ENCODE results near the gene DLK1.

The DLK1 gene

GRCh38 chr14:100726550-100727085 is at the start of gene DLK1:
Gene DLK1 (plus strand): TSS chr14:100726892. CDS start chr14:100727069, 177 bp downstream.
- no peak for DNase-seq

DNA sequence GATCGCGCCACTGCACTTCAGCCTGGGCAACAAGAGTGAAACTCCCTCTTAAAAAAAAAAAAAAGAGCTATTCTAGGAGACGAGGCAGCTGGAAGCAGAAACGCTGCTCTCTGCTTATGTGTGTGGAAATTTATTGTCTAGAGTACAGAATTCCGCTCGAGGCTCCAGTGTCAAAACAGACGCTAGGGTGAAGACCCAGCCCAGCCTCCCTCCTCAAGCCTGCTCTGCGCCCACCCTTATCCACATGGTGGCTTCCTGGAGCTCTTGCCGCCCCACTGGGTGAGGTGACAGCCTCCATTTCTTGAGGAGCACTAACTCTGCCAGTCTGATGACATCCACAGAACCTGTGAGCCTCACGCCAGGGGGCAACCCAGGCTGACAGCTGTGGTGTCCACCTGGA is 49.5 kb upstream of the DLK1 start:
- DNase-seq = peak; percentile 16

- peak; percentile 80 for DNase-seq
These were observed 48.9 kb upstream of the DLK1 start for GRCh38 chr14:100677554-100678468.

- no peak for DNase-seq
These were observed 48.2 kb upstream of the DLK1 start for GRCh38 chr14:100678469-100678828.

DNA sequence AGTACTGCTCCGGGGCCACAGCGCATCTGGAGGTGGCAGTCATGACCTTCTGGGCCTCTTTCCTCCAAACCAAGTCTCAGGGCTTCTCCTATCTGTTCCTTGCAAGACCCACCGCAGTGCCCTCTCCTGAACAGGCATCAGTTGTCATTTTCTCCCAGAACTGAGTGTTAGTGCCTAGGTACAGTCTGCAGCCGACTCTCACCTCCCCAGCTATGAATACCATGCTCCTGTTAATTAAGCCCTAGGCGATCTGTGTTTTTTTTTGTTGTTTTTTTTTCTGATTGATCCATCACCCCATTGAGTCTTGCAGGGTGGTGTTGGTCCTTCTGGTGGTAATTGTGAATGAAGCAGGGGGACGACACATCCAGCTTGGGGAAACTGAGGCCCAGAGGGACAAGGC is 47.5 kb upstream of the DLK1 start:
- DNase-seq = no peak

- DNase-seq = no peak
These were observed 46.8 kb upstream of the DLK1 start for GRCh38 chr14:100679707-100680438.

GRCh38 chr14:100680439-100681051 is 46.1 kb upstream of the DLK1 start:
- DNase-seq = peak; percentile 65

- DNase-seq = no peak
These were observed 45.6 kb upstream of the DLK1 start for GRCh38 chr14:100681111-100681510.

GRCh38 chr14:100682749-100683148 is 43.9 kb upstream of the DLK1 start:
- DNase-seq = no peak

DNA sequence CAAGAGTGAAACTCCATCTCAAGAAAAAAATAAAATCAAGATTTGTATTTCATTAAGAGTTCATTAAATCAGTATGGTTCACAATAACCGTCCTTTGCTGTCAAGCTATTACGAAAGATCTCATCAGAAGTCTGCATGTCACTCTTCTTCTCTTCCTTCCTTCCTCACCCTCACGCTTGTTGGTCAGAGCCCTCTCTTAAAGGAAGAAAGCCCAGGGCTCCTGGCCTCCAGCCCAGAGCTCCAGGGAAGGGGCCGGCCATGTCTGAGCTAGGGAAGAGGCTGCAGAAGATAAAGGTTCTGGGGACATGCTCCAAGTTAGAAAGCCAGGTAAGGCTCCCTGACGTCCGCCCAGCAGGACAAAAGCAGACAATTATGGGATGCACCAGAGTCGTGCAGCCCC is 43.1 kb upstream of the DLK1 start:
- DNase-seq = no peak

GRCh38 chr14:100684154-100684553 is 42.5 kb upstream of the DLK1 start:
- no peak for DNase-seq

DNA sequence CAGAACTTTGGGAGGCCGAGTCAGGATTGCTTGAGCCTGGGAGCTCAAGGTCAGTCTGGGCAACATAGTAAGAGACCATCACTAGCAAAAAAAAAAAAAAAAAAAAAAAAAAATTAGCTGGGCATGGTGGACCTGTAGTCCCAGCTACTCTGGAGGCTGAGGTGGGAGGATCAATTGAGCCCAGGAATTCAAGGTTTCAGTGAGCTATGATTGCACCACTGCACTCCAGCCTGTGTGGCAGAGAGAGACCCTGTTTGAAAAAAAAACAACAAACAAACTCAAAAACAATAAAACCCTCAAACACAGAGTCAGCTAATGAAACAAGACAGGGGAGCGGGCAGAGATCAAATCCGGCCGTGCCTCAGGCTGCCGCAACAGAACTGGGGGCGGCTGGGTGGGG is 41.7 kb upstream of the DLK1 start:
- DNase-seq = no peak

- DNase-seq = no peak
These were observed 39.8 kb upstream of the DLK1 start for GRCh38 chr14:100686858-100687257.

- DNase-seq = no peak
These were observed 39.3 kb upstream of the DLK1 start for GRCh38 chr14:100687386-100687785.

- DNase-seq = no peak
These were observed 38.6 kb upstream of the DLK1 start for GRCh38 chr14:100688051-100688450.

DNA sequence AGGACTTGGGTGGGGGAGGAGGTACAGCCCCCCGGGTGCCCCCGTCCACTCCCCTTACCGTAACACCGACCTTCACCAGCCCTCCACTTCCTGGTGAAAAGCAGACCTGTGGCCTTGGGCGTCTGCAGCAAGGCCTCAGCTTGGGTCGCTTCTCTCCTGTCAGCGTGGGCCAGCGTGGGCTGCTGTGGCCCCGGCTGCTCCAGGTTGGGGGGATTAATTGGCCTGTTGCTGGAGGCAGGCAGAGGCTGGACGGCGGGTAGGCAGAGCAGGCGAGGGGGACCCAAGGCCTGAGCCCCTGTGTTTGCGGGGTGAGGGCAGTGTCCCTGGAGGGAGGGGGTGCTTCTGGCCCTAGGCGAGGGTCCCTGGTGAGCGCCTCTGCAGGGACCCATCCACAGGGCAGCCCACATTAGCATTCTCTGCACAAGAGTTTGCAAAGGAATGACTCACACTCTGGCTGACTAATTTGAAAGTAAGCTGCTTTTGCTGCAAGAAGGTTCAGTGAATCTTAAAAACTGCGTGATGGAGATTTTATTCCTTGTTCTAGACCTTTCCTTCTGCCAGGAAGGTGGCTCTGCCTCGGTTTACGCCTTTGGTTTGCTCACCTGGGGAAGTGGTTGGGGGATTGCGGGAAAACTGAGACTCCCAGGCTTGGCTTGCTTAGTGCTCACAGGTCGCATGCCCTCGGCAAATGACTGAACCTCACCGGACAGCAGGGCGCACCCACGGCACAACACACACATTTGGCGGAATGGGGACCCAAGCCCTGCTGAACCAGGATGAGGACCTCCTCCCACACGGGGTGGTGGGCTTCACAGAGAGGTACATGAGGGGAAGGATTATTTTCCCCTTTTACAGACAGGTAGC is 37.9 kb upstream of the DLK1 start:
- DNase-seq = no peak

GRCh38 chr14:100690672-100691071 is 36.0 kb upstream of the DLK1 start:
- DNase-seq = no peak

GRCh38 chr14:100691395-100692056 is 35.2 kb upstream of the DLK1 start:
- no peak for DNase-seq

- DNase-seq = no peak
These were observed 34.4 kb upstream of the DLK1 start for GRCh38 chr14:100692256-100692655.

DNA sequence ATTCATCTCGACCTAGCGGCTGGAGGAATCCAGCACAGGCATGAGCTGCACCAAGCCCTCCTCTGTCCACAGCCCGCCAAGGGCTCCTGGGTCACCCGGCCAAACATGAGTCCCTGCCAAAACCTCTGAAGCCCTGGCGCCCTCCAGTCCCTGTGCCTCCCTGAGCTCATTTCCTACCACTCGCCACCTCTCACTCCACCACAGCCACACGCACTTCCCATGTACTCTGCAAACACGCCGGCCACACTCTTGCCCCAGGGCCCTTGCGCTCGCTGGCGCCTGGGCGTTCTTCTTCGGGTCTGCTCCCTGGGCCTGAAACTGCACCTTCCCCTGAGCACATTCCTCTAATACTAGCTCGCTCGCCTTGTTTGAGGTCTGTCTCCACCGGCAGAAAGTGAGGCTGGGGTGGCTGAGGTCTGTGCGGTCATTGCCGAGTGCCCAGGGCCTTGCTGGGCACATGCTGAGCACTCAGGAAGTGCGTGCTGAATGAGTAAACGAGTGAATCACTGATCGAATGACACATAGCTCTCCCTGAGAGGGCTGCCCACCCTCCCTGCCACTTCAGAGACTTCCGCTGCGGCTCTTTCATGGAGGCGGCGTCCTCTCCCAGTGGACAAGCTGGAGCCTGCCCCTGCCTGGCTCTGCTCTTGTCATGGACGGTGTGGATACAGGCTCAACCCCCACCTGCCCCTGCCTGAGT is 33.7 kb upstream of the DLK1 start:
- no peak for DNase-seq

DNA sequence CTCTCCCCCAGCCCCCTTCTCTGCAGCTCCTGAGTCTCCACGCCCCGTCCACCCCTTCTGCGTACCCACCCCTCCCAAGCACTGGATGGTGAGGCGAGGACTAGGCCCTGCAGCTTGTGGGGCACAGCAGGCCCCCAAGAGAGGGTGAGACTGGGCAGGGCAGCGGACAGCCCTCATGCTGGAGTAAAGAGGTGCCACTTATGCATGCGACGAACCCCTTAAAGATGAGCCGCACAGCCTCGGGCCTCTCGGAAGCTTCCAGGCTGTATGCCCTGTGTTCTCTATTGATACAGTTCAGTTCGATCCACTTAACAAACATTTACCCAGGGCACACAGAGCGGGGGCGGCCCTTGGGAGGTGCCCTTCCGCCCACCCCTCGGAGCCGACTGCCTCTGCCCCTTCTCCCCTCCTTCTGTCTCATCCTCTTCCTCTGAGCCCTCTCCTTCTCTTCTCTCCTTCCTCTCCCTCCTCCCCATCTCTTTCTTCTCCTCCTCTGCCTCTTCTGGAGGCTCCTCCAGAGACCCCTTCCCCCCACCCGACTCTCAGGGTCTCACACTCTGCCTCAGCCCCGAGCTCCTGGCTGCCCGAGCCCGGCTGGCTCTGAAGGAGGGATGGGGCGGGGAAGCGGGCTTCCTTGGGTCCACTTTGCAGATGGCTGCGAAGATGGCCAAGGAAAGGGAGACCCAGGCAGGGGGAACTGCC is 32.7 kb upstream of the DLK1 start:
- no peak for DNase-seq
